IPS-15b (cell line): ENCODE results near the gene HLA-A.

Experiments
- H3K27me3 ChIP-seq: one replicate; pipeline ENCODE4 v1.6.1; 2013; ENCODE audit warnings: low read length; ENCODE audit not compliant: control insufficient read depth, insufficient read depth
- H3K36me3 ChIP-seq: one replicate; pipeline ENCODE4 v1.6.1; 2013; ENCODE audit warnings: low read length; ENCODE audit not compliant: control insufficient read depth, insufficient read depth
- H3K4me1 ChIP-seq: one replicate; pipeline ENCODE4 v1.6.1; 2013; ENCODE audit warnings: mild to moderate bottlenecking, low read length; ENCODE audit not compliant: control insufficient read depth, insufficient read depth
- H3K4me3 ChIP-seq: one replicate; pipeline ENCODE4 v1.5.1; 2013; ENCODE audit warnings: low read depth, low read length
- H3K9ac ChIP-seq: one replicate; pipeline ENCODE4 v1.6.1; 2013; ENCODE audit warnings: low read depth, mild to moderate bottlenecking, low read length
- H3K9me3 ChIP-seq: one replicate; pipeline ENCODE4 v1.6.1; 2013; ENCODE audit warnings: mild to moderate bottlenecking, low read length; ENCODE audit not compliant: control insufficient read depth, insufficient read depth

HLA-A gene

GRCh38 chr6:29995340-29995777, 53.0 kb downstream of the HLA-A start:
- Histone ChIP-seq H3K36me3 (no peaks in the 10 kb centered on the region), H3K9me3 (no peaks in the 10 kb centered on the region), H3K4me3 (no peak overlapping the region), H3K4me1 (no peaks in the 10 kb centered on the region), H3K9ac (no peak overlapping the region), H3K27me3 (peaks cover 31% of the 10 kb centered on the region)
